ENCODE measurements around the gene KANSL1. TPM values are rescaled to one million over a fixed set of nuclear protein-coding genes. Genes with fewer than 3 reads are reported as not detected.
"Not testable (repeated sequence)": the region's sequence is repeated elsewhere in the genome, so short reads cannot be mapped to it uniquely, and the experiment has no call there.

KANSL1 gene
- polyA plus RNA-seq, 3 donors = 3.1 to 31.9 (median 4.6) TPM

DNA sequence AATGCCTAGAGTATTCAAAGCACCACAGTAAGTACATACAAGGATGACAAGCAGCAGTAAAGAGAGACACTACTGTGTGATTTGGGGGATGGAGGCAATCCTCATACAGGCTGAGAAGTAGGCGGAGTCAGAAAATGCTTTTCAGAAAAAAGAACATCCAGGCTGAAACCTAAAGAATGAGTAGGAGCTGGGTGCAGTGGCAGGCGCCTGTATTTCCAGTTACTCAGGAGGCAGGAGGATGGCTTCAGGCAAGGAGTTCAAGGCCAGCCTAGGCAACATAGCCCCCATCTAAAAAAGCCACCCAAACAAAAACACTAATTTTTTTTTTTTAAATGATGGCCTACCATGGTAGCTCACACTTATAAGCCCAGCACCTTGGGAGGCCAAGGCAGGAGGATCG is 10.3 kb downstream of the KANSL1 start:
- no peak overlapping the region for H3K4me3 ChIP-seq (replicated peaks in 1 of 3; ENCODE audit: low read depth in 2 of 3, low read length in 3 of 3)
- peaks cover 31 to 42% of the 10 kb centered on the region in 2 donors for H3K4me1 ChIP-seq (ENCODE audit: control insufficient read depth in 1 of 2, insufficient read depth in 2 of 2, low read length in 2 of 2)
- H3K27ac Mint-ChIP-seq = peak overlapping the region in 6 of 7 donors; percentile 18 to 72 (median 37)
- H2AFZ ChIP-seq (ENCODE audit: insufficient read depth, low read depth, low read length, poor library complexity, severe bottlenecking) = no peak overlapping the region
- H3K27me3 ChIP-seq (ENCODE audit: control insufficient read depth in 2 of 2, insufficient read depth in 2 of 2, low read length in 2 of 2) = no peaks in the 10 kb centered on the region
- DNase-seq = no peak
- no peak overlapping the region for H3K9ac ChIP-seq (ENCODE audit: insufficient read depth, low read length, poor library complexity, severe bottlenecking)
- peaks cover 100% of the 10 kb centered on the region for H4K20me1 ChIP-seq (ENCODE audit: insufficient read depth, low read length)
- intact Hi-C loops (cut with micrococcal nuclease) = no loop called here
- no peaks in the 10 kb centered on the region for H3K9me3 ChIP-seq (replicated peaks in 1 of 2; ENCODE audit: control insufficient read depth in 1 of 2, insufficient read depth in 1 of 2, low read length in 2 of 2)
- 100% methylated on average over 2 of the region's 3 CpGs for WGBS (ENCODE audit: insufficient coverage)
- no peaks in the 10 kb centered on the region for H3K36me3 ChIP-seq (replicated peaks in 1 of 2; ENCODE audit: control insufficient read depth in 1 of 2, insufficient read depth in 2 of 2, low read length in 2 of 2)
- H3K79me2 ChIP-seq (ENCODE audit: insufficient read depth, low read length) = peaks cover 99% of the 10 kb centered on the region
- no peaks in the 10 kb centered on the region for H3K27me3 Mint-ChIP-seq (ENCODE audit: low read depth in 3 of 3)
- H3K4me2 ChIP-seq (replicated peaks; ENCODE audit: extremely low read depth, low read length, poor library complexity, severe bottlenecking) = no peak overlapping the region
- no peaks in the 10 kb centered on the region for H3K9me3 Mint-ChIP-seq
- peak overlapping the region in 1 of 2 donors; percentile 30 for H3K27ac ChIP-seq (ENCODE audit: low read depth in 1 of 2, low read length in 2 of 2)
- H3K36me3 Mint-ChIP-seq = peaks cover 3 to 6% of the 10 kb centered on the region in 2 donors
- peaks cover 83% of the 10 kb centered on the region for H3K4me1 Mint-ChIP-seq
- TF ChIP-seq, protein P1, sequence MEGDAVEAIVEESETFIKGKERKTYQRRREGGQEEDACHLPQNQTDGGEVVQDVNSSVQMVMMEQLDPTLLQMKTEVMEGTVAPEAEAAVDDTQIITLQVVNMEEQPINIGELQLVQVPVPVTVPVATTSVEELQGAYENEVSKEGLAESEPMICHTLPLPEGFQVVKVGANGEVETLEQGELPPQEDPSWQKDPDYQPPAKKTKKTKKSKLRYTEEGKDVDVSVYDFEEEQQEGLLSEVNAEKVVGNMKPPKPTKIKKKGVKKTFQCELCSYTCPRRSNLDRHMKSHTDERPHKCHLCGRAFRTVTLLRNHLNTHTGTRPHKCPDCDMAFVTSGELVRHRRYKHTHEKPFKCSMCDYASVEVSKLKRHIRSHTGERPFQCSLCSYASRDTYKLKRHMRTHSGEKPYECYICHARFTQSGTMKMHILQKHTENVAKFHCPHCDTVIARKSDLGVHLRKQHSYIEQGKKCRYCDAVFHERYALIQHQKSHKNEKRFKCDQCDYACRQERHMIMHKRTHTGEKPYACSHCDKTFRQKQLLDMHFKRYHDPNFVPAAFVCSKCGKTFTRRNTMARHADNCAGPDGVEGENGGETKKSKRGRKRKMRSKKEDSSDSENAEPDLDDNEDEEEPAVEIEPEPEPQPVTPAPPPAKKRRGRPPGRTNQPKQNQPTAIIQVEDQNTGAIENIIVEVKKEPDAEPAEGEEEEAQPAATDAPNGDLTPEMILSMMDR (IDR thresholded peaks at IDR 0.05) = no peak
- H3K4me3 Mint-ChIP-seq = no peak overlapping the region

DNA sequence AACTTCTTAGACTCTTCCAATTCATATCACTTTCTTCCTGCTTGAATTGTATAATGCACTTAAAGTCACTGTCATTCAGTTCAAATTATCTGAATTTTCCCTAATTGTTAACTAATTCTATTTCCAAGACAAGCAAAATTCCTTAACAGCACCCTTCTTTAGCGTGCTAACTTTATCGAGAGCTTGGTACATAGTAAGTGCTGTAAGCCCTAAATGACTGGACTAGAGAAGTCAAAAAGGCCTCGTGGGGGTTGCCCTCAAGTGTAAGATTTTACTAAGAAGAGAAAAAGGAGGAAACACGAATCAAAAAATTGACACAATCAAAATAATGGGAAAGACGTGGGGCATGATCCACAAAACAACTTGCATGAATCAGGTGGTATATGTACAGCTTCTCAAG is 11.3 kb downstream of the KANSL1 start:
- TF ChIP-seq, protein P1 (IDR thresholded peaks at IDR 0.05) = no peak
- H3K36me3 ChIP-seq (replicated peaks in 1 of 2; ENCODE audit: control insufficient read depth in 1 of 2, insufficient read depth in 2 of 2, low read length in 2 of 2) = no peaks in the 10 kb centered on the region
- no peaks in the 10 kb centered on the region for H3K9me3 ChIP-seq (replicated peaks in 1 of 2; ENCODE audit: control insufficient read depth in 1 of 2, insufficient read depth in 1 of 2, low read length in 2 of 2)
- intact Hi-C loops (cut with micrococcal nuclease) = loop anchor here in 1 of 2 donors (2.0 kb wide), 1 partner anchor 19 kb away; no protein-coding TSS in a partner anchor
- H3K4me3 ChIP-seq (replicated peaks in 1 of 3; ENCODE audit: low read depth in 2 of 3, low read length in 3 of 3) = no peak overlapping the region
- DNase-seq = no peak
- Mint-ChIP-seq H3K4me3 (no peak overlapping the region), H3K27ac (peak overlapping the region in 4 of 7 donors; percentile 6 to 61 (median 32)), H3K4me1 (peaks cover 82% of the 10 kb centered on the region), H3K27me3 (ENCODE audit: low read depth in 3 of 3) (no peaks in the 10 kb centered on the region), H3K36me3 (peaks cover 3 to 6% of the 10 kb centered on the region in 2 donors), H3K9me3 (no peaks in the 10 kb centered on the region)
- peaks cover 32 to 49% of the 10 kb centered on the region in 2 donors for H3K4me1 ChIP-seq (ENCODE audit: control insufficient read depth in 1 of 2, insufficient read depth in 2 of 2, low read length in 2 of 2)
- peaks cover 99% of the 10 kb centered on the region for H3K79me2 ChIP-seq (ENCODE audit: insufficient read depth, low read length)
- H3K4me2 ChIP-seq (replicated peaks; ENCODE audit: extremely low read depth, low read length, poor library complexity, severe bottlenecking) = no peak overlapping the region
- H3K27ac ChIP-seq (ENCODE audit: low read depth in 1 of 2, low read length in 2 of 2) = no peak overlapping the region
- WGBS (ENCODE audit: insufficient coverage) = no CpG with 5 or more reads among the region's 5 CpGs
- H2AFZ ChIP-seq (ENCODE audit: insufficient read depth, low read depth, low read length, poor library complexity, severe bottlenecking) = no peak overlapping the region
- no peak overlapping the region for H3K9ac ChIP-seq (ENCODE audit: insufficient read depth, low read length, poor library complexity, severe bottlenecking)
- H4K20me1 ChIP-seq (ENCODE audit: insufficient read depth, low read length) = peaks cover 100% of the 10 kb centered on the region
- H3K27me3 ChIP-seq (ENCODE audit: control insufficient read depth in 2 of 2, insufficient read depth in 2 of 2, low read length in 2 of 2) = no peaks in the 10 kb centered on the region

DNA sequence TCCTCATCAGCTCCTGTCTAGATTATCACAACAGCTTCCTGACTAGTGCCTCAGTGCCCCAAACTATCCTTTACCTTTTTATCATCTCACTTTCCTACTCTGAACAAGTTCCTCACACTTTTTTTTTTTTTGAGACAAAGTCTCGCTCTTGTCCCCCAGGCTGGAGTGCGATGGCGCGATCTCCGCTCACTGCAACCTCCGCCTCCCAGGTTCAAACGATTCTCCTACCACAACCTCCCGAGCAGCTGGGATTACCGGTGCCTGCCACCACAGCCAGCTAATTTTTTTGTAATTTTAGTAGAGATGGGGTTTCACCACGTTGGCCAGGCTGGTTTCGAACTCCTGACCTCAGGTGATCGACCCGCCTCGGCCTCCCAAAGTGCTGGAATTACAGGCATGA is 11.9 kb downstream of the KANSL1 start:
- intact Hi-C loops (cut with micrococcal nuclease) = loop anchor here in 1 of 2 donors (2.0 kb wide), 1 partner anchor 19 kb away; no protein-coding TSS in a partner anchor
- H3K4me2 ChIP-seq (replicated peaks; ENCODE audit: extremely low read depth, low read length, poor library complexity, severe bottlenecking); H3K9me3 ChIP-seq (replicated peaks in 1 of 2; ENCODE audit: control insufficient read depth in 1 of 2, insufficient read depth in 1 of 2, low read length in 2 of 2); H2AFZ ChIP-seq (ENCODE audit: insufficient read depth, low read depth, low read length, poor library complexity, severe bottlenecking); H3K9ac ChIP-seq (ENCODE audit: insufficient read depth, low read length, poor library complexity, severe bottlenecking); H3K27me3 ChIP-seq (ENCODE audit: control insufficient read depth in 2 of 2, insufficient read depth in 2 of 2, low read length in 2 of 2); H3K36me3 ChIP-seq (replicated peaks in 1 of 2; ENCODE audit: control insufficient read depth in 1 of 2, insufficient read depth in 2 of 2, low read length in 2 of 2); DNase-seq; H3K4me3 Mint-ChIP-seq; H3K36me3 Mint-ChIP-seq; H3K4me3 ChIP-seq (replicated peaks in 1 of 3; ENCODE audit: low read depth in 2 of 3, low read length in 3 of 3); H3K27me3 Mint-ChIP-seq (ENCODE audit: low read depth in 3 of 3); H3K9me3 Mint-ChIP-seq: not testable (repeated sequence)
- peaks cover 100% of the 10 kb centered on the region for H4K20me1 ChIP-seq (ENCODE audit: insufficient read depth, low read length)
- H3K79me2 ChIP-seq (ENCODE audit: insufficient read depth, low read length) = peaks cover 99% of the 10 kb centered on the region
- no CpG with 5 or more reads among the region's 14 CpGs for WGBS (ENCODE audit: insufficient coverage)
- H3K27ac Mint-ChIP-seq = peak overlapping the region in 5 of 7 donors; percentile 61 to 84 (median 79)
- H3K4me1 Mint-ChIP-seq = peaks cover 87% of the 10 kb centered on the region
- H3K4me1 ChIP-seq (ENCODE audit: control insufficient read depth in 1 of 2, insufficient read depth in 2 of 2, low read length in 2 of 2) = peaks cover 32 to 54% of the 10 kb centered on the region in 2 donors
- peak overlapping the region in 1 of 2 donors; percentile 18 for H3K27ac ChIP-seq (ENCODE audit: low read depth in 1 of 2, low read length in 2 of 2)

Measured in CD14-positive monocyte (primary cell).